Astrocyte (in vitro differentiated cells and primary cell): Measurements from ENCODE around the gene ULBP1. TPM values are rescaled to one million over a fixed set of nuclear protein-coding genes. Genes with fewer than 3 reads are reported as not detected.
"Not testable (repeated sequence)": the region's sequence is repeated elsewhere in the genome, so short reads cannot be mapped to it uniquely, and the experiment has no call there.

Experiments used
- DNase-seq: peaks from one replicate; pipeline ENCODE4 v3.0.0-alpha.2; 2010; ENCODE audit warnings: low read depth
- FAIRE-seq: peaks from 2 replicates; lab custom pipeline; 2011; peaks lifted over from hg19 to GRCh38; lab: Jason Lieb, UNC
- H2AFZ ChIP-seq: 2 replicates; pipeline ENCODE4 v1.6.0; 2012; ENCODE audit warnings: low read depth, low read length, inconsistent platforms
- H3K27ac ChIP-seq: 2 replicates; pipeline ENCODE4 v1.5.1; 2011; ENCODE audit warnings: low read depth, low read length, inconsistent platforms
- H3K27me3 ChIP-seq: 2 replicates; pipeline ENCODE4 v1.6.0; 2011; ENCODE audit warnings: low read length, inconsistent platforms; ENCODE audit not compliant: insufficient read depth
- H3K36me3 ChIP-seq: 2 replicates; pipeline ENCODE4 v1.5.1; 2011; ENCODE audit warnings: low read length, inconsistent platforms; ENCODE audit not compliant: insufficient read depth
- H3K4me1 ChIP-seq: 2 replicates; pipeline ENCODE4 v1.5.1; 2011; ENCODE audit warnings: low read length, inconsistent platforms; ENCODE audit not compliant: insufficient read depth
- H3K4me2 ChIP-seq: 2 replicates; pipeline ENCODE4 v1.6.0; 2012; ENCODE audit warnings: low read length, inconsistent platforms
- H3K4me3 ChIP-seq: 2 replicates; pipeline ENCODE4 v1.5.1; 2011; ENCODE audit warnings: low read depth, mild to moderate bottlenecking, low read length, inconsistent platforms; ENCODE audit not compliant: insufficient read depth
- H3K79me2 ChIP-seq: 2 replicates; pipeline ENCODE4 v1.6.0; 2012; ENCODE audit warnings: mild to moderate bottlenecking, low read length, inconsistent platforms; ENCODE audit not compliant: insufficient read depth
- H3K9ac ChIP-seq: 2 replicates; pipeline ENCODE4 v1.6.0; 2012; ENCODE audit warnings: mild to moderate bottlenecking, low read length, inconsistent platforms
- H3K9me3 ChIP-seq: 2 replicates; pipeline ENCODE4 v1.5.1; 2012; ENCODE audit warnings: low read depth, mild to moderate bottlenecking, low read length, inconsistent platforms; ENCODE audit not compliant: insufficient read depth
- H4K20me1 ChIP-seq: 2 replicates; pipeline ENCODE4 v1.6.0; 2012; ENCODE audit warnings: low read length, inconsistent platforms; ENCODE audit not compliant: insufficient read depth
- H3K27ac Mint-ChIP-seq: one replicate; pipeline ENCODE4 v1.8.0; 2021; ENCODE audit warnings: mild to moderate bottlenecking, mixed read lengths; ENCODE audit not compliant: unreplicated experiment
- H3K27me3 Mint-ChIP-seq: one replicate; pipeline ENCODE4 v1.8.0; 2021; ENCODE audit warnings: low read depth, mixed read lengths; ENCODE audit not compliant: unreplicated experiment
- H3K36me3 Mint-ChIP-seq: one replicate; pipeline ENCODE4 v1.8.0; 2021; ENCODE audit warnings: low read depth, mixed read lengths; ENCODE audit not compliant: unreplicated experiment
- H3K4me1 Mint-ChIP-seq: one replicate; pipeline ENCODE4 v1.8.0; 2021; ENCODE audit warnings: low read depth, mixed read lengths; ENCODE audit not compliant: unreplicated experiment
- H3K4me3 Mint-ChIP-seq: one replicate; pipeline ENCODE4 v1.8.0; 2021; ENCODE audit warnings: mild to moderate bottlenecking, moderate library complexity, mixed read lengths; ENCODE audit not compliant: unreplicated experiment
- H3K9me3 Mint-ChIP-seq: one replicate; pipeline ENCODE4 v1.8.0; 2021; ENCODE audit warnings: mild to moderate bottlenecking, mixed read lengths; ENCODE audit not compliant: unreplicated experiment
- CTCF ChIP-seq: IDR thresholded peaks from 2 replicates; pipeline ENCODE4 v1.5.1; 2011; ENCODE audit warnings: low read depth, mild to moderate bottlenecking, inconsistent platforms, low read length, moderate library complexity; ENCODE audit not compliant: insufficient read depth
- EZH2 ChIP-seq: IDR thresholded peaks from 2 replicates; pipeline ENCODE4 v1.6.1; 2012; ENCODE audit warnings: mild to moderate bottlenecking, low read length, inconsistent platforms; ENCODE audit not compliant: insufficient read depth
- total RNA-seq: library from RNA; stranded (reverse); gene quantifications from 2 replicates; pipeline ENCODE4 v1.2.1, GENCODE V29; 2021

Gene ULBP1
- total RNA-seq, 1 donor from 2014 or later, result 7.4 TPM

- no peaks in the 10 kb centered on the region for H3K79me2 ChIP-seq
- Mint-ChIP-seq H3K9me3 (peaks cover 10% of the 10 kb centered on the region), H3K36me3 (peaks cover 2% of the 10 kb centered on the region), H3K4me1 (peaks cover 4% of the 10 kb centered on the region), H3K4me3 (peak within 1 kb of the TSS; percentile 92), H3K27ac (peak within 1 kb of the TSS; percentile 75), H3K27me3 (peaks cover 72% of the 10 kb centered on the region)
- peak within 1 kb of the TSS; percentile 70 for H3K4me3 ChIP-seq
- FAIRE-seq (no peak), DNase-seq (peak; percentile 93)
- H3K27ac ChIP-seq, result peak within 1 kb of the TSS; percentile 62
- H3K9ac ChIP-seq, result peak within 1 kb of the TSS; percentile 83
- peaks cover 10% of the 10 kb centered on the region for H3K4me1 ChIP-seq
- H3K9me3 ChIP-seq, result no peaks in the 10 kb centered on the region
- TF ChIP-seq EZH2 (no peak), CTCF (no peak)
- H3K27me3 ChIP-seq, result peaks cover 41% of the 10 kb centered on the region
- H2AFZ ChIP-seq, result peak within 1 kb of the TSS; percentile 97
- H4K20me1 ChIP-seq, result peaks cover 4% of the 10 kb centered on the region
- peak within 1 kb of the TSS; percentile 93 for H3K4me2 ChIP-seq
- H3K36me3 ChIP-seq, result no peaks in the 10 kb centered on the region
Measured at GRCh38 chr6:149941583-149942460, 21.9 kb upstream of the ULBP1 start, which contains the start of gene ULBP2. ULBP2 (plus strand) TSS chr6:149942014; CDS start chr6:149942073, 59 bp downstream.

GRCh38 chr6:149942461-149942829 is 21.3 kb upstream of the ULBP1 start:
- Histone ChIP-seq H3K4me2 (peak overlapping the region; percentile 93), H3K27ac (peak overlapping the region; percentile 62), H3K36me3 (no peaks in the 10 kb centered on the region), H3K79me2 (no peaks in the 10 kb centered on the region), H3K27me3 (peaks cover 35% of the 10 kb centered on the region), H3K9ac (peak overlapping the region; percentile 83), H3K4me3 (peak overlapping the region; percentile 70), H4K20me1 (peaks cover 4% of the 10 kb centered on the region), H2AFZ (peak overlapping the region; percentile 97), H3K9me3 (no peaks in the 10 kb centered on the region), H3K4me1 (peaks cover 10% of the 10 kb centered on the region)
- DNase-seq (no peak), FAIRE-seq (no peak)
- Mint-ChIP-seq H3K4me3 (peak overlapping the region; percentile 92), H3K27me3 (peaks cover 66% of the 10 kb centered on the region), H3K27ac (no peak overlapping the region), H3K36me3 (peaks cover 2% of the 10 kb centered on the region), H3K4me1 (peaks cover 4% of the 10 kb centered on the region), H3K9me3 (peaks cover 10% of the 10 kb centered on the region)
- TF ChIP-seq CTCF (no peak), EZH2 (no peak)

GRCh38 chr6:149943321-149943720 is 20.4 kb upstream of the ULBP1 start:
- H3K9me3 Mint-ChIP-seq, result peaks cover 12% of the 10 kb centered on the region
- peaks cover 65% of the 10 kb centered on the region for H3K27me3 Mint-ChIP-seq
- not testable (repeated sequence) for H3K4me3 ChIP-seq, H3K4me2 ChIP-seq, H3K27ac Mint-ChIP-seq, H3K79me2 ChIP-seq, H4K20me1 ChIP-seq, H3K36me3 ChIP-seq, H2AFZ ChIP-seq, H3K9ac ChIP-seq, H3K27ac ChIP-seq, H3K4me1 ChIP-seq, FAIRE-seq, H3K9me3 ChIP-seq, H3K4me1 Mint-ChIP-seq, H3K36me3 Mint-ChIP-seq, DNase-seq
- peaks cover 29% of the 10 kb centered on the region for H3K27me3 ChIP-seq
- peak overlapping the region; percentile 50 for H3K4me3 Mint-ChIP-seq

- not testable (repeated sequence) for H3K27ac Mint-ChIP-seq, H3K9me3 Mint-ChIP-seq, DNase-seq, H3K79me2 ChIP-seq, H3K36me3 Mint-ChIP-seq, H3K27ac ChIP-seq, H3K4me3 Mint-ChIP-seq, H3K4me2 ChIP-seq, H4K20me1 ChIP-seq, H3K4me3 ChIP-seq, H3K36me3 ChIP-seq, H3K9me3 ChIP-seq, H3K9ac ChIP-seq, H2AFZ ChIP-seq, FAIRE-seq, H3K4me1 Mint-ChIP-seq, H3K4me1 ChIP-seq
- peaks cover 14% of the 10 kb centered on the region for H3K27me3 ChIP-seq
- peaks cover 66% of the 10 kb centered on the region for H3K27me3 Mint-ChIP-seq
Measured at GRCh38 chr6:149945276-149945675, 18.5 kb upstream of the ULBP1 start.
